Measurements from ENCODE around the gene TMEM87A. TPM values are rescaled to one million over a fixed set of nuclear protein-coding genes. Genes with fewer than 3 reads are reported as not detected.

The TMEM87A gene
- total and polyA plus RNA-seq, 2 of the 4 experiments (the other 2 are of a cell fraction), result 16.6 to 45.3 TPM

DNA sequence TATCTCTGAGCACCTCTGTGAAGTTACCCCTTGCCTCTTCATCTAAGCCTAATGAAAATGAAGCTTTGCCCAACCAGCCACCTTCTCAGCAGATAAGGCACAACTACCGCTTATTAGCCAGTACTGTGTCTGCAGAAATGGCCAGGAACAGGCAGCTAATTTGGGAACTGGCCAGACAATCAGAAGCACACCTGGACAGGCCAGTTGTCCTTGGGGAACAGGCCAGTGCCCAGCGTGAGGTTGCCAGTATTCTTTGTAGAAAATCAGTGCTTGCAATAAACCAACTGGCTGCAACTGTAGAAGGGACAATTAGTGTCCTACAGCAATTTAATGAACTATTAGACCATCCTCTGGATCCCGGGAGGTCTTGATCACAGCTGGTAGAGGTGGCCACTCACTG, 10.4 kb upstream of the TMEM87A start:
- H4K91ac ChIP-seq (ENCODE audit: insufficient read depth, low read depth, low read length), result no peak overlapping the region
- no peak overlapping the region for H2AK9ac ChIP-seq (replicated peaks; ENCODE audit: low read depth, low read length, poor library complexity)
- no peak overlapping the region for H2AK5ac ChIP-seq (ENCODE audit: low read depth, low read length)
- H3K4me1 ChIP-seq (ENCODE audit: control insufficient read depth, insufficient read depth, low read length), result peaks cover 3% of the 10 kb centered on the region; the same call in 1 of the 2 replicates
- no peak for DNase-seq
- H4K20me1 ChIP-seq (ENCODE audit: insufficient read depth, low read length), result no peaks in the 10 kb centered on the region
- H2BK120ac ChIP-seq (ENCODE audit: low read depth, low read length), result no peak overlapping the region
- no peak overlapping the region for H2BK20ac ChIP-seq (ENCODE audit: low read depth, low read length)
- H2BK15ac ChIP-seq (ENCODE audit: low read depth, low read length), result no peak overlapping the region
- CTCF ChIA-PET, result interaction anchor here (0.6 kb wide), 1 partner anchor 267 kb away, joined by 4 read pairs; no protein-coding TSS in a partner anchor
- H3K36me3 ChIP-seq (ENCODE audit: control insufficient read depth, insufficient read depth, low read length), result peaks cover 10% of the 10 kb centered on the region
- POLR2A ChIA-PET (ENCODE audit: unreplicated experiment), result no interaction called here
- no peak overlapping the region for H3K9ac ChIP-seq (ENCODE audit: low read depth, low read length)
- H2AFZ ChIP-seq (replicated peaks; ENCODE audit: low read length, poor library complexity), result no peak overlapping the region
- no peak overlapping the region for H3K23ac ChIP-seq (ENCODE audit: low read depth, low read length)
- no peak overlapping the region for H4K5ac ChIP-seq (ENCODE audit: low read depth, low read length)
- H3K79me1 ChIP-seq (ENCODE audit: low read depth in 1 of 2, low read length in 2 of 2), result peaks cover 0 to 5% of the 10 kb centered on the region in 2 experiments; a peak in 1 of 4 replicates
- H3K4me2 ChIP-seq (ENCODE audit: low read depth, low read length), result no peak overlapping the region
- no peak overlapping the region for H3K14ac ChIP-seq (replicated peaks; ENCODE audit: low read depth, low read length)
- H3K27me3 ChIP-seq (ENCODE audit: control insufficient read depth, insufficient read depth, low read length), result no peaks in the 10 kb centered on the region
- peaks cover 14% of the 10 kb centered on the region for H3K9me1 ChIP-seq (ENCODE audit: insufficient read depth, low read length)
- no peak overlapping the region for H3K4me3 ChIP-seq (ENCODE audit: insufficient read depth, low read depth, low read length)
- ATAC-seq (ENCODE audit: low read depth), result no peak
- no TSS peak for BruUV-seq (replicated peaks)
- no peak overlapping the region for H4K8ac ChIP-seq (ENCODE audit: low read depth in 2 of 2, low read length in 2 of 2)
- WGBS, 2 experiments (ENCODE audit: extremely low coverage in 2 of 2, insufficient read length in 1 of 2), result 88% methylated on average over 1 of the region's 3 CpGs; no CpG with 5 or more reads in 1 of the 2 experiments
- H3K9me3 ChIP-seq (ENCODE audit: control insufficient read depth, insufficient read depth, low read length), result no peaks in the 10 kb centered on the region
- H3K56ac ChIP-seq (ENCODE audit: extremely low read depth, insufficient read depth, low read length), result no peak overlapping the region
- H2BK5ac ChIP-seq (ENCODE audit: low read depth, low read length, poor library complexity, severe bottlenecking), result no peak overlapping the region
- intact Hi-C loops (cut with micrococcal nuclease), result no loop called here
- dilution Hi-C loops (cut with HindIII; ENCODE audit: low sequenced_read_pairs, unreplicated experiment), result no loop called here
- H3K4ac ChIP-seq (ENCODE audit: low read depth, low read length), result no peak overlapping the region
- no peak overlapping the region for H3K27ac ChIP-seq (ENCODE audit: insufficient read depth, low read length)
- in situ Hi-C loops (cut with MboI; ENCODE audit: low sequenced_read_pairs), result no loop called here
- TF ChIP-seq RAD21 (IDR thresholded peaks at IDR 0.05; ENCODE audit: low read length) (no peak), BHLHE40 (IDR thresholded peaks at IDR 0.05; ENCODE audit: low read depth, low read length) (no peak), NFE2L2 (IDR thresholded peaks at IDR 0.05; ENCODE audit: low read depth, low read length) (no peak), FOS (IDR thresholded peaks at IDR 0.05; ENCODE audit: low read depth, low read length) (no peak), POLR2A (IDR thresholded peaks at IDR 0.05; ENCODE audit: low read depth, low read length) (no peak)
- TF ChIP-seq, protein P1, sequence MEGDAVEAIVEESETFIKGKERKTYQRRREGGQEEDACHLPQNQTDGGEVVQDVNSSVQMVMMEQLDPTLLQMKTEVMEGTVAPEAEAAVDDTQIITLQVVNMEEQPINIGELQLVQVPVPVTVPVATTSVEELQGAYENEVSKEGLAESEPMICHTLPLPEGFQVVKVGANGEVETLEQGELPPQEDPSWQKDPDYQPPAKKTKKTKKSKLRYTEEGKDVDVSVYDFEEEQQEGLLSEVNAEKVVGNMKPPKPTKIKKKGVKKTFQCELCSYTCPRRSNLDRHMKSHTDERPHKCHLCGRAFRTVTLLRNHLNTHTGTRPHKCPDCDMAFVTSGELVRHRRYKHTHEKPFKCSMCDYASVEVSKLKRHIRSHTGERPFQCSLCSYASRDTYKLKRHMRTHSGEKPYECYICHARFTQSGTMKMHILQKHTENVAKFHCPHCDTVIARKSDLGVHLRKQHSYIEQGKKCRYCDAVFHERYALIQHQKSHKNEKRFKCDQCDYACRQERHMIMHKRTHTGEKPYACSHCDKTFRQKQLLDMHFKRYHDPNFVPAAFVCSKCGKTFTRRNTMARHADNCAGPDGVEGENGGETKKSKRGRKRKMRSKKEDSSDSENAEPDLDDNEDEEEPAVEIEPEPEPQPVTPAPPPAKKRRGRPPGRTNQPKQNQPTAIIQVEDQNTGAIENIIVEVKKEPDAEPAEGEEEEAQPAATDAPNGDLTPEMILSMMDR (conservative IDR thresholded peaks at IDR 0.05; ENCODE audit: low read depth, low read length), result no peak
- no peak overlapping the region for H3K18ac ChIP-seq (ENCODE audit: low read depth, low read length)

Data from IMR-90 (cell line).